Occipital lobe (tissue), 2 donors: Measurements from ENCODE around the gene GGA2. TPM values are rescaled to one million over a fixed set of nuclear protein-coding genes. Genes with fewer than 3 reads are reported as not detected.
"Not testable (repeated sequence)": the region's sequence is repeated elsewhere in the genome, so short reads cannot be mapped to it uniquely, and the experiment has no call there.

Experiments used
- DNase-seq: peaks from one replicate; lab custom pipeline; 2025; lab: John Stamatoyannopoulos, UW
- total RNA-seq: library from RNA; depleted of rRNA; stranded (reverse); fragments of >200 nt; gene quantifications from one replicate; pipeline ENCODE4 v1.2.3, GENCODE V29; 2014

GGA2 gene
- total RNA-seq, 1 donor from 2014 or later, result 27.8 TPM

DNA sequence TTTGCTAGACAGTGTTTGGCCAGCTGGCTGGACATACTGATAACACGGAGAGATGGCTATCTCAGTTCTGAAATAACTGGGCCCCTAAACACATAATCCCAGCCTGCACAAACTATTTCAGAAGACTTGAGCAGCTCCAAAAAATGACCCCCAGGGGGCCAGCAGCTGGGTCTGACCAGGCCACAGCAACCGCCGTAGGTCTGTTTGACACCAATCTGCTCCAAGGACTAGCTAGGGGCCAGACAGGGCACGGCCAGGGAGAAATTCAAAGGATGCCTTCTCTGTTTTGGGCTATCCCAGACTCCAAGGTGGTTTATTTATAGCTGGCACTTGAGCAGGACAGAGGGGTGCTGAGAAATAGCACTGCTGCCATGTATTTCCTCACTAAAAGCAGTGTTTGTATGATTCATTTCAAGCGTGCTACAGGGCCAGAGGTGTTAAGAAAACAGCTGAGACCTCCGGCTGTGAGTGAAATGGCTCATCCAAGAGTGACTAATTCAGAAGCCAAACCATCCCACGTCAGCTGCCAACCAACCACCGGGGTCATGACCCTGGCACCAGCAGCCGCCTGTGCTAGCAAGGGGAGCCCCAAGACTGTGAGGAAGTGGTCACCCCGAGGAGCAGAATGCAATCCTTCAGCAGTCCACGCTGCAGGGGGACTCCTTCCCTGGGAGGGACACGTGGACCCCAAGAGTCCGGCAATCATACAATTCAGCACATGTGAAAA, 5.7 kb downstream of the GGA2 start:
- DNase-seq, result no peak

- DNase-seq, result no peak
Measured at GRCh38 chr16:23504076-23504452, 6.2 kb downstream of the GGA2 start.

GRCh38 chr16:23502466-23502865, 7.8 kb downstream of the GGA2 start:
- DNase-seq, result no peak

GRCh38 chr16:23501291-23501690, 9.0 kb downstream of the GGA2 start:
- DNase-seq, result no peak

- DNase-seq, result no peak
Measured at GRCh38 chr16:23500862-23501225, 9.4 kb downstream of the GGA2 start.

DNA sequence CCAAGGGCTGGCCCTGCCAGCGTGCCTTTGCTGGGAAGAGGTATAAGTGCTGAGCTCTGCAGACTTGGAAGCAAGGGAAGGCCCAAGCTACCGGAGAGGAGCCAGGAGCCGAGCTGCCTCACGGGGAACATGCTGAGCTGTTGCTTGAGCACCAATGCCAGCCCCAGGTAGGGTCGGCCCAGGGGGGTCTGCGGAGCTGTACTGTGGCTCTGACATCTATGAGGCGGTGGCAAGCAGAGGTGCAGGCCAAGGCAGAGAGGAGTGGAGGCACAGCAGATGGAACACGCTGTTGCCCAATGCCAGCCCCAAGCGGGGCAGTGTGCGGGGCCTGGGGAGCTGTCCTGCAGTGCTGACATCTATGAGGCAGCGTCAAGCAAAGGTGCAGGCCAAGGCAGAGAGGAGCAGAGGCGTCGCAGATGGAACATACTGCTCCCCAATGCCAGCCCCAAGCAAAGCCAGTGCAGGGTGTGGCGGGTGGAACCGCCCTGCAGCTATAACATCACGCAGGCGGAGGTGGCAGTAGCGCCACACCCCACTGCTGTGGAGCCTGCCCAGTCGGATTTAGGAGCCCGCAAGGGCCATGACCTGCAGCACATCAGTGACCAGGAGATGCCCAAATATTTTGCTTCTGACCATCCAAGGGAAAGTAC, 10.0 kb downstream of the GGA2 start:
- DNase-seq, result no peak

DNA sequence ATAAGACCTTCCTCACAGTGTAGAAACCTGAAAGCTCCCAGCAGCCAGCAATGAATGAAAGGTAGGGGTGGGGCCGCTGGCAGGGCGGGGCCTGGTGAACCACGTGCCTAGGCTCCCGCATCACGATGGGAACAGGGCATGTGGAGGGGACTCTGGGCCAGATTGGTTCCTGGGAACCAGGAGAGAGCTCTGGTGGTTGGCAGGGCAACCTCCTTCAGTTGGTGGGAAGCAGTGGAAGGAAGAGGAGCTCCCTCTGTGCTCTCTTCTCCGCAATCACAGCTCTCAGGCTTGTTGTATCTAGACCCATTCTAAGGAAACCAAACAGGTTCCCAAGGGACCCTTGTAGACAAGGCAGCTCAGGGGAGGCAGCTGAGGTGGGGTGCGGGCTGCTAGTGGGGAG, 10.5 kb downstream of the GGA2 start:
- DNase-seq, result no peak

DNA sequence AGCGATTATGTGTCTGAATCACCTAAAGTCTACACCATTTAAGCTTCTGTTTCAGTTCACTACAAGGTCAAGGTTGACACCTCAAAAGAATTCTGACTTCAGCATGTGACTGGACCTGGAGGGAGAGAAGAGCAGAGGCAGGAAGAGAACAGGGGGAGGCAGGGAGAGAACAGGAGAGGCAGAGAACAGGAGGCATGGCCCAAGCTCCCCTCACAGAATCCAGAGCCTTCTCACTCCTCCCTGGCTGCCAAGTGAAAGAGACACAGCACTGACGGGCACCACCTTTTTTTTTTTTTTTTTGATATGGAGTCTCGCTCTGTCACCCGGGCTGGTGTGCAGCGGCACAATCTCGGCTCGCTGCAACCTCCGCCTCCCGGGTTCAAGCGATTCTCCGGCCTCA, 11.4 kb downstream of the GGA2 start:
- DNase-seq, result no peak

- DNase-seq, result no peak
Measured at GRCh38 chr16:23497543-23497868, 12.8 kb downstream of the GGA2 start.

GRCh38 chr16:23496821-23497542, 13.3 kb downstream of the GGA2 start:
- DNase-seq, result no peak

- no peak for DNase-seq
Measured at GRCh38 chr16:23495671-23496070, 14.6 kb downstream of the GGA2 start.

GRCh38 chr16:23494188-23494587, 16.1 kb downstream of the GGA2 start:
- no peak for DNase-seq

GRCh38 chr16:23491490-23492391, 18.6 kb downstream of the GGA2 start:
- DNase-seq, result no peak

DNA sequence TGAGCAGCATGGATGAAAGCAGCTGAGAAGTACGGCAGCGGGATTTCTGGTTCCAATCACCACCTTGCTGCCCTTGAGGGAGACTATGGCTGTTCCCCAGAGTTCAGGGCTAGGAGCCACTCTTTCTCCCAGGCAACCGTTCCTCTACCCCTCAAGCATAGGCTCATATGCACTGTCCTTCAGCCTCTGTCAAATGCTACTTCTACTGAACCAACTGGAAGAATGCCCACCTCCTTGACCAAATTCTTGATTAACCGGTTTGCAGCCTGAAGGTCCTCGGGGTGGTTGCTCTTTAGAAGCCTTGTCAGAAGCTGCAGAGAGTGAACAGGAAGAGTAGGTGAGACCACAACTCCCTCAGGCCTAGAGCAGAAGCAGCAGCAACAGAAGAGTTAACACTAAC, 23.8 kb downstream of the GGA2 start:
- DNase-seq, result no peak

GRCh38 chr16:23485841-23486240, 24.5 kb downstream of the GGA2 start:
- no peak for DNase-seq

DNA sequence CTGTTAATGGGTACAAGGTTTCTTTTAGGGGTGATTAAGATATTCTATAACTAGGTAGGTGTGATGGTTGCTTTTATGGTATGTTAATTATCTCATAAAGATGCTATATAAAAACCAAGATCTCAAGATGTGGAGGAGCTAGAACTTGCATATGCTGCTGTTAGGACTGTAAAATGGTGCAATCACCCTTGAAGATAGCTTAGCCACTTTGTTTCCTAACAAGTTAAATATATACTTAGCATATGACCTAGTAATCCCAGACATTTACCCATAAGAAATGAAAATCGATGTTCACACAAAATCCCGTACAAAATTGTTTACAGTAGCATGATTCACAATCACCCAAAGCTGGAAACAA, 25.1 kb downstream of the GGA2 start:
- DNase-seq, result no peak

- no peak for DNase-seq
Measured at GRCh38 chr16:23484510-23485256, 25.6 kb downstream of the GGA2 start.

DNA sequence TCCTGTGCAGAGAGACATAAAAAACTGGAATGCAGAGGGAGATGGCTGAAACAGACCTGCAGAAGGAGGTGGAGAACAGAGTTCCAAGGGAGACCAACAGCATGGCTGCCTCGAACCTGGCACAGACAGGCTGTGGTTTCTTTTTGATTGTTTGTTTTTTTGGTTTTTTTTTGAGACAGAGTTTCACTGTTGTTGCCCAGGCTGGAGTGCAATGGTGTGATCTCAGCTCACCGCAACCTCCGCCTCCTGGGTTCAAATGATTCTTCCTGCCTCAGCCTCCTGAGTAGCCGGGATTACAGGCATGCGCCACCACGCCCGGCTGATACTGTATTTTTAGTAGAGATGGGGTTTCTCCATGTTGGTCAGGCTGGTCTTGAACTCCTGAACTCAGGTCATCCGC, 26.8 kb downstream of the GGA2 start:
- DNase-seq, result not testable (repeated sequence)

- DNase-seq, result no peak
Measured at GRCh38 chr16:23482778-23483177, 27.5 kb downstream of the GGA2 start.

DNA sequence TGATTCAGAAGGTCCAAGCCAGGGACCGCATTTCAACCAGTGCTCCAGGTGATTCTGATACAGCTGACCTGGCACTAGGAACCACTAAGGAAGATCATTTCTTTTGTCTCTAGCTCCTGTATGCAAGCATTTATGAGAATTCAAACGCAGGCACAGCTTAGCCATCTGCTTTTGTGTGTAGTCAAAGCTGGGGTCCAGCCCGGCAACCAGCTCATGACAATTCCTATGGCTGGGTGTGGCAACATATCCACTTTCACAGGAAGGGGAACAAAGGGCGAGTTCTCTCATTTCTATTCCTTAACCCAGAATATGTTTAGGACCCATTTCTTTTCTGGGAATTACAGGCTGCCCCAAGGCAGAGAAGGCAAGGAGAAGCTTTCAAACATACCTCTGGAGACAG, 30.0 kb downstream of the GGA2 start:
- DNase-seq, result no peak

- DNase-seq, result no peak
Measured at GRCh38 chr16:23479138-23479537, 31.2 kb downstream of the GGA2 start.
